Suprapubic skin (tissue), 4 donors: ENCODE results near the gene DNAH1. TPM values are rescaled to one million over a fixed set of nuclear protein-coding genes. Genes with fewer than 3 reads are reported as not detected.
A peak's percentile ranks its signal among the peaks of the same experiment; 100 is the strongest.

Experiments
- DNase-seq, 2 donors: peaks; one replicate each; pipeline ENCODE4 v3.0.0-alpha.2; 2019; ENCODE audit warnings: low spot score in 2 of 2
- H3K27ac ChIP-seq: fragments of 200-600 bp; sonication (generic); one replicate; pipeline ENCODE4 v1.5.1; 2019
- H3K27me3 ChIP-seq: fragments of 200-600 bp; sonication (generic); one replicate; pipeline ENCODE4 v1.5.1; 2019
- H3K36me3 ChIP-seq: fragments of 200-600 bp; sonication (generic); one replicate; pipeline ENCODE4 v1.5.1; 2019
- H3K4me1 ChIP-seq: fragments of 200-600 bp; sonication (generic); one replicate; pipeline ENCODE4 v1.5.1; 2019
- H3K4me3 ChIP-seq: fragments of 200-600 bp; sonication (generic); one replicate; pipeline ENCODE4 v1.5.1; 2019; ENCODE audit warnings: mild to moderate bottlenecking
- H3K9me3 ChIP-seq: fragments of 200-600 bp; sonication (generic); one replicate; pipeline ENCODE4 v1.5.1; 2019
- CTCF ChIP-seq, 2 donors: fragments of 200-600 bp in 1 of 2; fragments of 450-650 bp in 1 of 2; sonication (generic) in 1 of 2; IDR thresholded peaks; one replicate each; pipeline ENCODE4 v1.5.1; 2016 to 2019; ENCODE audit warnings: antibody characterized with exemption in 2 of 2, mild to moderate bottlenecking in 1 of 2, moderate library complexity in 1 of 2
- EP300 ChIP-seq: sonication (generic); formaldehyde crosslinking; IDR thresholded peaks from one replicate; pipeline ENCODE4 v1.6.1; 2017; ENCODE audit warnings: antibody characterized with exemption
- POLR2A ChIP-seq, 2 donors: fragments of 450-650 bp; IDR thresholded peaks; one replicate each; pipeline ENCODE4 v1.6.1; 2017; ENCODE audit warnings: antibody characterized with exemption in 2 of 2, mild to moderate bottlenecking in 2 of 2, moderate library complexity in 2 of 2
- POLR2AphosphoS5 ChIP-seq, 3 donors: sonication (generic); formaldehyde crosslinking; IDR thresholded peaks; one replicate each; pipeline ENCODE4 v1.6.1; 2017; ENCODE audit warnings: antibody characterized with exemption in 3 of 3
- WGBS: methylation state at CpG from one replicate; pipeline ENCODE4 v1.1.5; 2018; 5-methylcytosine and 5-hydroxymethylcytosine counted together
- total RNA-seq, 4 donors: library from RNA; depleted of rRNA; stranded (reverse); fragments of >200 nt; gene quantifications; one replicate each; pipeline ENCODE4 v1.1.0, GENCODE V29; 2016

The DNAH1 gene
- total RNA-seq, 4 donors from 2014 or later = 3.4 to 10.1 (median 7.7) TPM

- peaks cover 18% of the 10 kb centered on the region for H3K4me1 ChIP-seq
- peak in 1 of 2 donors; percentile 58 for DNase-seq
- H3K27me3 ChIP-seq = no peaks in the 10 kb centered on the region
- 77% methylated on average over 24 of the region's 25 CpGs for WGBS
- H3K36me3 ChIP-seq = no peaks in the 10 kb centered on the region
- no peak overlapping the region for H3K27ac ChIP-seq
- peak overlapping the region; percentile 46 for H3K4me3 ChIP-seq
- no peaks in the 10 kb centered on the region for H3K9me3 ChIP-seq
- TF ChIP-seq POLR2A (IDR thresholded peaks at IDR 0.05) (no peak), CTCF (IDR thresholded peaks at IDR 0.05) (no peak), POLR2AphosphoS5 (IDR thresholded peaks at IDR 0.05) (no peak)
Observed at GRCh38 chr3:52443791-52444687, 127.9 kb downstream of the DNAH1 start.

GRCh38 chr3:52444860-52445793, 129.0 kb downstream of the DNAH1 start, which contains the start of gene SEMA3G:
TSS of gene SEMA3G (minus strand) at chr3:52445103. CDS start at chr3:52445027, 76 bp downstream.
- Histone ChIP-seq H3K4me1 (peaks cover 23% of the 10 kb centered on the region), H3K4me3 (peak within 1 kb of the TSS; percentile 46), H3K36me3 (no peaks in the 10 kb centered on the region), H3K27me3 (no peaks in the 10 kb centered on the region), H3K27ac (no peak within 1 kb of the TSS), H3K9me3 (no peaks in the 10 kb centered on the region)
- peak; percentile 85 to 93 for DNase-seq
- 38% methylated on average over 9 of the region's 19 CpGs for WGBS
- TF ChIP-seq POLR2A (IDR thresholded peaks at IDR 0.05) = no peak
- peak; percentile 62 to 77 for TF ChIP-seq CTCF (IDR thresholded peaks at IDR 0.05)
- no peak for TF ChIP-seq EP300
- no peak for TF ChIP-seq POLR2AphosphoS5 (IDR thresholded peaks at IDR 0.05)

GRCh38 chr3:52446042-52446441, 129.9 kb downstream of the DNAH1 start:
- H3K27ac ChIP-seq = no peak overlapping the region
- no peak for DNase-seq

GRCh38 chr3:52446631-52447511, 130.8 kb downstream of the DNAH1 start:
- WGBS = 26% methylated on average over 11 of the region's 13 CpGs
- H3K36me3 ChIP-seq = no peaks in the 10 kb centered on the region
- DNase-seq = peak in 1 of 2 donors; percentile 78
- no peak overlapping the region for H3K27ac ChIP-seq
- no peaks in the 10 kb centered on the region for H3K9me3 ChIP-seq
- peaks cover 25% of the 10 kb centered on the region for H3K4me1 ChIP-seq
- no peaks in the 10 kb centered on the region for H3K27me3 ChIP-seq
- H3K4me3 ChIP-seq = no peak overlapping the region
- no peak for TF ChIP-seq POLR2A (IDR thresholded peaks at IDR 0.05)
- TF ChIP-seq CTCF (IDR thresholded peaks at IDR 0.05) = peak; percentile 98 to 99

More at GRCh38 chr3:52446042-52446441, 129.9 kb downstream of the DNAH1 start:
- 93% methylated on average over 3 of the region's 4 CpGs for WGBS
- no peak overlapping the region for H3K4me3 ChIP-seq
- no peaks in the 10 kb centered on the region for H3K9me3 ChIP-seq
- TF ChIP-seq CTCF (IDR thresholded peaks at IDR 0.05) (no peak), EP300 (no peak), POLR2AphosphoS5 (IDR thresholded peaks at IDR 0.05) (no peak)
- no peaks in the 10 kb centered on the region for H3K36me3 ChIP-seq
- no peaks in the 10 kb centered on the region for H3K27me3 ChIP-seq
- peaks cover 28% of the 10 kb centered on the region for H3K4me1 ChIP-seq
